22Rv1 (cell line): ENCODE data around the gene PHF5A.

Experiments used
- ZFX ChIP-seq: fragments of 450-650 bp; IDR thresholded peaks from 2 replicates; pipeline ENCODE4 v1.6.1; 2017; ENCODE audit warnings: antibody characterized with exemption, borderline replicate concordance
- TF ChIP-seq, protein P1 (sequence below): fragments of 450-650 bp; IDR thresholded peaks from 2 replicates; pipeline ENCODE4 v1.5.1; 2017; ENCODE audit warnings: mild to moderate bottlenecking

DNA sequence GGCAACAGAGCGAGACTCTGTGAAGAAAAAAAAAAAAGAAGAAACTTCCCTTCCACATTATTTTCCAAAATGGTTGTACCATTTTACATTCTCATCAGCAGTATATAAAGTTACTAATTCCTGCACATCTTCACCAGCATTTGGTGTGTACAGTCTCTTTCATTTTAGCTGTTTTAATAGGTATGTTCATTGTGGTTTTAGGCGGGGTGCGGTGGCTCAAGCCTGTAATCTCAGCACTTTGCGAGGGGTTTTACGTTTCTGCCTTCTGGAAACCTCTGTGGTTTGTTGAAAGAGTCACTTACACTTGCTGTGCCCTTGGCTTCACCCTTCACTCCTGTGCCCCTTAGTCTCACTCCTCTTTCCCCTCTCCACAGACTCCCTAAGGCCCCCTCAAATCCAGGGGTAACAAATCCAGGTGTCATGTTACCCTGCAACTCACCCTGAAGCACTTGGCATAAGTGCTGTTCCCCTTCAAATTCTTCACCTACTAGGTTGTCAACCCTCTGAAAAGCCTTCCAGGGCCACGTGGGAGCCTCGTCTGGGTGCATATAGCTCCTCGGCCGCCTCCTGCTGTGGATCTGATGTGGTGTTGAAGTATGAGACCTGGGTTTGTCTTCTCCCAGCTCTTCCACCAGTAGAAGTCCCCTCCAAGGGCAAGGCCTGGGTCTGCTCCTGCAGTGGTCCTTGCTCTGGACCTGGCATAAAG, 42.7 kb downstream of the PHF5A start:
- TF ChIP-seq, protein P1, sequence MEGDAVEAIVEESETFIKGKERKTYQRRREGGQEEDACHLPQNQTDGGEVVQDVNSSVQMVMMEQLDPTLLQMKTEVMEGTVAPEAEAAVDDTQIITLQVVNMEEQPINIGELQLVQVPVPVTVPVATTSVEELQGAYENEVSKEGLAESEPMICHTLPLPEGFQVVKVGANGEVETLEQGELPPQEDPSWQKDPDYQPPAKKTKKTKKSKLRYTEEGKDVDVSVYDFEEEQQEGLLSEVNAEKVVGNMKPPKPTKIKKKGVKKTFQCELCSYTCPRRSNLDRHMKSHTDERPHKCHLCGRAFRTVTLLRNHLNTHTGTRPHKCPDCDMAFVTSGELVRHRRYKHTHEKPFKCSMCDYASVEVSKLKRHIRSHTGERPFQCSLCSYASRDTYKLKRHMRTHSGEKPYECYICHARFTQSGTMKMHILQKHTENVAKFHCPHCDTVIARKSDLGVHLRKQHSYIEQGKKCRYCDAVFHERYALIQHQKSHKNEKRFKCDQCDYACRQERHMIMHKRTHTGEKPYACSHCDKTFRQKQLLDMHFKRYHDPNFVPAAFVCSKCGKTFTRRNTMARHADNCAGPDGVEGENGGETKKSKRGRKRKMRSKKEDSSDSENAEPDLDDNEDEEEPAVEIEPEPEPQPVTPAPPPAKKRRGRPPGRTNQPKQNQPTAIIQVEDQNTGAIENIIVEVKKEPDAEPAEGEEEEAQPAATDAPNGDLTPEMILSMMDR, result no peak
- no peak for TF ChIP-seq ZFX
